ENCODE results near the gene CA9. TPM values are rescaled to one million over a fixed set of nuclear protein-coding genes. Genes with fewer than 3 reads are reported as not detected.
"Not testable (repeated sequence)": the region's sequence is repeated elsewhere in the genome, so short reads cannot be mapped to it uniquely, and the experiment has no call there.

CA9 gene
- 0.45 and 1.5 TPM in 2 replicates for total RNA-seq (ENCODE audit: low replicate concordance)

DNA sequence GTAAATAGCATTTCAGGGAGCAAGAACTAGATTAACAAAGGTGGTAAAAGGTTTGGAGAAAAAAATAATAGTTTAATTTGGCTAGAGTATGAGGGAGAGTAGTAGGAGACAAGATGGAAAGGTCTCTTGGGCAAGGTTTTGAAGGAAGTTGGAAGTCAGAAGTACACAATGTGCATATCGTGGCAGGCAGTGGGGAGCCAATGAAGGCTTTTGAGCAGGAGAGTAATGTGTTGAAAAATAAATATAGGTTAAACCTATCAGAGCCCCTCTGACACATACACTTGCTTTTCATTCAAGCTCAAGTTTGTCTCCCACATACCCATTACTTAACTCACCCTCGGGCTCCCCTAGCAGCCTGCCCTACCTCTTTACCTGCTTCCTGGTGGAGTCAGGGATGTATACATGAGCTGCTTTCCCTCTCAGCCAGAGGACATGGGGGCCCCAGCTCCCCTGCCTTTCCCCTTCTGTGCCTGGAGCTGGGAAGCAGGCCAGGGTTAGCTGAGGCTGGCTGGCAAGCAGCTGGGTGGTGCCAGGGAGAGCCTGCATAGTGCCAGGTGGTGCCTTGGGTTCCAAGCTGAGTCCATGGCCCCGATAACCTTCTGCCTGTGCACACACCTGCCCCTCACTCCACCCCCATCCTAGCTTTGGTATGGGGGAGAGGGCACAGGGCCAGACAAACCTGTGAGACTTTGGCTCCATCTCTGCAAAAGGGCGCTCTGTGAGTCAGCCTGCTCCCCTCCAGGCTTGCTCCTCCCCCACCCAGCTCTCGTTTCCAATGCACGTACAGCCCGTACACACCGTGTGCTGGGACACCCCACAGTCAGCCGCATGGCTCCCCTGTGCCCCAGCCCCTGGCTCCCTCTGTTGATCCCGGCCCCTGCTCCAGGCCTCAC is at the start of gene CA9:
Gene CA9, plus strand, starts transcription at position 797 of the 893 bp plus-strand sequence. Its CDS starts 32 bp downstream, at position 829.
- DNase-seq (ENCODE audit: low read depth), result no peak
- no peak within 1 kb of the TSS for H3K4me3 ChIP-seq (ENCODE audit: low read depth, low read length)
- TF ChIP-seq, protein P1, sequence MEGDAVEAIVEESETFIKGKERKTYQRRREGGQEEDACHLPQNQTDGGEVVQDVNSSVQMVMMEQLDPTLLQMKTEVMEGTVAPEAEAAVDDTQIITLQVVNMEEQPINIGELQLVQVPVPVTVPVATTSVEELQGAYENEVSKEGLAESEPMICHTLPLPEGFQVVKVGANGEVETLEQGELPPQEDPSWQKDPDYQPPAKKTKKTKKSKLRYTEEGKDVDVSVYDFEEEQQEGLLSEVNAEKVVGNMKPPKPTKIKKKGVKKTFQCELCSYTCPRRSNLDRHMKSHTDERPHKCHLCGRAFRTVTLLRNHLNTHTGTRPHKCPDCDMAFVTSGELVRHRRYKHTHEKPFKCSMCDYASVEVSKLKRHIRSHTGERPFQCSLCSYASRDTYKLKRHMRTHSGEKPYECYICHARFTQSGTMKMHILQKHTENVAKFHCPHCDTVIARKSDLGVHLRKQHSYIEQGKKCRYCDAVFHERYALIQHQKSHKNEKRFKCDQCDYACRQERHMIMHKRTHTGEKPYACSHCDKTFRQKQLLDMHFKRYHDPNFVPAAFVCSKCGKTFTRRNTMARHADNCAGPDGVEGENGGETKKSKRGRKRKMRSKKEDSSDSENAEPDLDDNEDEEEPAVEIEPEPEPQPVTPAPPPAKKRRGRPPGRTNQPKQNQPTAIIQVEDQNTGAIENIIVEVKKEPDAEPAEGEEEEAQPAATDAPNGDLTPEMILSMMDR (IDR thresholded peaks at IDR 0.05; ENCODE audit: insufficient read depth, low read length), result no peak

DNA sequence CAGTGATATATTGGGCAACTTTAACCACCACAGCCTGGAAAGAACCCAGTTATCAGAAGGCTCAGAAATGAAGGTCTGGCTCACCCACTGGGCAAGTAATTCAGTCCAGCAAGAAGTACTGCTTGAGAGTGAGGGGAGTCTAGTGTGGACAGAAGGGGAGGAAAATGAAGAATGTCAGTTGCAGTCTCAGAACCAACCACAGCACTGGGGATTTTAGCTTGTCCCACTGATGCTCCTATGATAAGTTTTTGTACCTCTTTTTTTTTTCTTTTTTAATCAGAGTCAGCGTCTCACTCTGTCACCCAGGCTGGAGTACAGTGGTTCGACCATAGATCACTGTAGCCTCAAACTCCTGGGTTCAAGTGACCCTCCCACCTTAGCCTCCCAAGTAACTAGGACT is 46.2 kb upstream of the CA9 start:
- no peak for DNase-seq (ENCODE audit: low read depth)
- H3K4me3 ChIP-seq (ENCODE audit: low read depth, low read length), result no peak overlapping the region
- TF ChIP-seq, protein P1 (IDR thresholded peaks at IDR 0.05; ENCODE audit: insufficient read depth, low read length), result no peak

DNA sequence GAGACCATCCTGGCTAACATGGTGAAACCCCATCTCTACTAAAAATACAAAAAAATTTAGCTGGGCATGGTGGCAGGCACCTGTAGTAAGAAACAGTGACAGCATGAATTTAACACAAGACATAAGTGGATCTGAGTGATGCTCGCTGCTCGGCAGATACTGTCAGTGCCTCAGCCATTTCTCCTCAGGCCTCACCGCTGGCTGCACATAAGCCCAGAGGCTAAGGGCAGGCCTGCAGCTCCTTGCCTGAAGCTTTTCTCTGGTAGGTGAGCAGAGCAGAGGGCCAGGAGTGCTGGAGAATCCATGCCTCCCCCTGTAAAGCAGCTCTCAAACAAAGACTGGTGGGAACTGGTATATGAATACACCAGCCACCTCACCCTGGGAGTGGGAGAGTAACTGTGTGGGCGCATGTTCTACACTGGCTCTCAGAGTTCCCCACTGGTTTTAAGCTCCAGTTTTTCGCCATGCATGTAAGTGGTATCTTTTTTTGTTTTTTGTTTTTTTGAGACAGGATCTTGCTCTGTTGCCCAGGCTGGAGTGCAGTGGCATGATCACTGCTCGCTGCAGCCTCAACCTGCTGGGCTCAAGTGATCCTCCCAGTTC is 45.2 kb upstream of the CA9 start:
- DNase-seq (ENCODE audit: low read depth), result no peak
- H3K4me3 ChIP-seq (ENCODE audit: low read depth, low read length), result no peak overlapping the region
- TF ChIP-seq, protein P1 (IDR thresholded peaks at IDR 0.05; ENCODE audit: insufficient read depth, low read length), result no peak

DNA sequence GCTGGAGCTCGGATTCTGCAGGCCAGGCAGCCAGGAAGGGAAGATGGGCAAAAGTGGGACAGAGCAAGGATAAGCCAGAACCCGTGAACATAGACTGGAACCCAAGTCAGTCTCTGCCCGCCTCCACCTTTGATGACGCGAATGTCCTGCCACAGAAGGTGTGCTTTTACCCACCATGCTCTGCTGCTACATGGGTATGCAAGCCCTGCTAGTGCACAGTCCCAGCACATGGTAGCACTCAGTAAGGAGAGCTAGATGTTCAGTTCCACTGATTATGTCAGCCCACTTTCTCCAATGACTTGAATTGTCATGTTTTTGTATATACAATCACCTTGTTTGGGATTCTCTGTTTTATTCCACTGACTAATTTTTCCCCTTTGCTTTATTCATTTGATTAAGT is 44.1 kb upstream of the CA9 start:
- TF ChIP-seq, protein P1 (IDR thresholded peaks at IDR 0.05; ENCODE audit: insufficient read depth, low read length), result no peak
- no peak for DNase-seq (ENCODE audit: low read depth)
- H3K4me3 ChIP-seq (ENCODE audit: low read depth, low read length), result no peak overlapping the region

DNA sequence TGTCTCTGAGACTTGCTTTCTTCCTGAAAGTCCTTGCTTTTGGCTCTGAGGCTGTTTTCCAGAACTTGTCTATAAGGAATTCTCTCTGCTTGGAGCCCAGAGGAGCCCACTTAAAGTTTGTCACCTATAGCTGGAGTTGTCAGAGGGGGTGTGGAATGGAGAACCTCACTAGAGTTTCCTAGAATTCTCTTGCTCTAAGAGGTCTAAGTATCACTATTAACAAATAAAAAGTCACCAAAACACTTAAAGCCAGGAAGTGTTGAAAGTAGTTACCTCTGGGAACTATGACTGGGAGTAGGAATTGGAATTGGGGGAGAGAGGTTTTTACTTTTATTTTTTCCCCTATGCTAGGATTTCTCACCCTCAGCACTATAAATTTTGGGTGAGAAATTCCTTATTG is 38.0 kb upstream of the CA9 start:
- H3K4me3 ChIP-seq (ENCODE audit: low read depth, low read length), result no peak overlapping the region
- no peak for DNase-seq (ENCODE audit: low read depth)
- TF ChIP-seq, protein P1 (IDR thresholded peaks at IDR 0.05; ENCODE audit: insufficient read depth, low read length), result no peak

DNA sequence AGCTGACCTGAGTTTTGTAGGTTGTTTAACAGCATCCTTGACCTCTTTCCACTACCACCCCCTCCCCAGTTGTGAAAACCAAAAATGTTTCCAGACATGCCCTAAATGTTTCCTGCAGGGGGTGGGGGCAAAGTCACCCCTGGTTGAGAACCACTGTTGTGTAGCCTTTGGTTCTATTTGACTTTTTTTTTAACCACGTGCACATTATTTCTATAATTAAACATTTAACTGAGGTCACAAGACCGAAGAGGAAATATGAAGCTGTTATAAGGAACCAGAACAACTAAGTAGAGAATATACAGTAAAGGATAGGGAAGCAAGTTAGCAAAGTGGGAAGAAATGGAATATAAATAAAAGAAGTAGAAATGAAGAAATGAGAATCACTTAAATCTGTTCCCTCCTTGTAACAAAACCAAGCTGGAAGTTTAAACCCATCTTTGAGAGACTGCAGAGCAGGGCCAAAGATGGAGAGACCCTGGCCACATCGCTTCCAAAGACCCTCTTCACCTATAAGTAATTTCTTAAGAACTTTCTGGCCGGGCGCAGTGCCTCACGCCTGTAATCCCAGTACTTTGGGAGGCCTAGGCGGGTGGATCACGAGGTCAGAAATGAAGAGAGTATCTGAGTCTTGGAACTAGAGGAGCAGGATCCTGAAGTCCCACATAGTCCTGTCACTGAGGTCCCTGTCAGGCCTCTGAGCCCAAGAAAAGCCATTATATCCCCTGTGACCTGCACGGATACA is 37.4 kb upstream of the CA9 start:
- no peak overlapping the region for H3K4me3 ChIP-seq (ENCODE audit: low read depth, low read length)
- TF ChIP-seq, protein P1 (IDR thresholded peaks at IDR 0.05; ENCODE audit: insufficient read depth, low read length), result no peak
- no peak for DNase-seq (ENCODE audit: low read depth)

DNA sequence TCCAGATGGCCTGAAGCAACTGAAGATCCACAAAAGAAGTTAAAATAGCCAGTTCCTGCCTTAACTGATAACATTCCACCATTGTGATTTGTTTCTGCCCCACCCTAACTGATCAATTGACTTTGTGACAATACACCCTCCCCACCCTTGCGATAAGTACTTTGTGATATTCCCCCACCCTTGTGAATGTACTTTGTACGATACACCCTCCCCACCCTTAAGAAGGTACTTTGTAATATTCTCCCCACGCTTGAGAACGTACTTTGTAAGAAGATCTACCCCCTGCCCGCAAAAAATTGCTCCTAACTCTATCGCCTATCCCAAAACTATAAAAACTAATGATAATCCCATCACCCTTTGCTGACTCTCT is 36.9 kb upstream of the CA9 start:
- not testable (repeated sequence) for H3K4me3 ChIP-seq (ENCODE audit: low read depth, low read length); DNase-seq (ENCODE audit: low read depth)

DNA sequence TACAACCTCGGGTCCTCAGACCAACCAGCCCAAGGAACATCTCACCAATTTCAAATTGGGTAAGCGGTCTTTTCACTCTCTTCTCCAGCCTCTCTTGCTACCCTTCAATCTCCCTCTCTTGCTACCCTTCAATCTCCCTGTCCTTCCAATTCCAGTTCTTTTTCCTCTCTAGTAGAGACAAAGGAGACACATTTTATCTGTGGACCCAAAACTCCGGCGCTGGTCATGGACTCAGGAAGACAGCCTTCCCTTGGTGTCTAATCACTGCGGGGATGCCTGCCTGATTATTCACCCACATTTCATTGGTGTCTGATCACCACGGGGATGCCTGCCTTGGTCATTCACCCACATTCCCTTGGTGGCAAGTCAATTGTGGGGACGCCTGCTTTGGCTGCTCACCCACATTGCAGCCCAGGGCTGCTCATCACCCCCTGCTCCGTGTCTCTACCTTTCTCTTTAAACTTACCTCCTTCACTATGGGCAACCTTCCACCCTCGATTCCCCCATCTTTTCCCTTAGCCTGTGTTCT is 36.2 kb upstream of the CA9 start:
- H3K4me3 ChIP-seq (ENCODE audit: low read depth, low read length); DNase-seq (ENCODE audit: low read depth): not testable (repeated sequence)

DNA sequence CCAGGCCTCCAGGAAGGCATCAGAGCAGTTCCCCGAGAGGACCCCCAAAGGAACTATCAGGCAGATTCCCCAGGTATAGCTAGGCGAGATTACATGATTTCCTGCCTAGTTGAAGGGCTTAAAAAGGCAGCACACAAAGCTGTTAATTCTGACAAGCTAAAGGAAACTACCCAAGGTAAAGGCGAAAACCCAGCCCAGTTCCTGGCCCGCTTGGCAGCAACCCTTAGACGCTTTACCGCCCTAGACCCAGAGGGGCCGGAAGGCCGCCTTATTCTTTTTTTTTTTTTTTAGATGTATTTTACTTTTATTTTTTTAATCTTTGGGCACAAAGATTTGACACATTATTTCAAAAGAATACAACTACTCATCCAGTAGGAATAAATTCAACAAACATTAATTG is 35.0 kb upstream of the CA9 start:
- not testable (repeated sequence) for H3K4me3 ChIP-seq (ENCODE audit: low read depth, low read length); DNase-seq (ENCODE audit: low read depth)

DNA sequence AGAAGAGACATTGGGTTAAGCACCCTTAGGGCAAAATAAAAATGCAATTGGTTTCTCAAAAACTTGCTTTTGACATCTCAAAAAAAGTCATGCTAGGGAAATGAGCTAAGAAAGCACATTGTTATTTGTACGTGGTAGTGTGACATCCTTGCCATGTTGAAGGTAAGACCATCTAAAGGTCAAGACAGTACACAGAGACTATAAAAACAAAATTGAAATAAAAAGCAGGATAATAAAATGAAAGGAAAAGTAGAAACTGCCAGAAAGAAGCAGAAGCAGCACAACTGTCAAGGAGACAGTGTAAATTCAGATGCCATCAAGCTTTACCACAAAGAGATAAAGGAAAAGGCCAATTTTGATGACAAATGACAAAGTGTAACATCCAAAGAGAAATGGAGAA is 34.5 kb upstream of the CA9 start:
- H3K4me3 ChIP-seq (ENCODE audit: low read depth, low read length); DNase-seq (ENCODE audit: low read depth): not testable (repeated sequence)

Measured in fibroblast of the aortic adventitia (primary cell).